Loucy (cell line): Measurements from ENCODE around the gene PMVK.

Experiments used
- CTCF ChIP-seq: fragments of 200-600 bp; sonication (generic); conservative IDR thresholded peaks from 2 replicates; pipeline ENCODE4 v1.5.1; 2014; ENCODE audit warnings: mild to moderate bottlenecking, antibody characterized with exemption, low read length
- EZH2phosphoT487 ChIP-seq: fragments of 200-600 bp; IDR thresholded peaks from 2 replicates; pipeline ENCODE4 v1.6.1; 2018; ENCODE audit warnings: antibody characterized with exemption, mild to moderate bottlenecking, moderate library complexity, borderline replicate concordance

- TF ChIP-seq CTCF (no peak), EZH2phosphoT487 (no peak)
Observed at GRCh38 chr1:154901591-154901990, 34.9 kb downstream of the PMVK start.
